ENCODE data around the gene DNAJC17.

DNAJC17 gene

DNA sequence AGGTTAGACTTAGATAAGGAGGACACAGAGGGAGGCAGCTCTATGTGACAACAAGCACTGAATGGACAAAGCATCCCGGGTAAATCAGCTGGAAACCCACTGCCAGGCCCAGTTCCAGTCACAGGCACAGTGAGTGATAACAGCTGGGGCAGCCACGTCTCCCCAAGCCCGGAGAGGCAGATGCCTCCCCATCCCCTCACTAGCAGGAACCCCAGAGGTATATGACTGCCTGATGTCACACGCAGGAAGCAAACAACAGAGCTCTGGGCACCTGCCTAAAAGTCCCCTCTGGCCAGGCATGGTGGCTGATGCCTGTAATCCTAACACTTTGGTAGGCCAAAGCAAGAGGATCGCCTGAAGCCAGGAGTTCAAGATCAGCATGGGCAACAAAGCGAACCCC lies 19.3 kb downstream of the DNAJC17 start:
- DNase-seq, result no peak

DNA sequence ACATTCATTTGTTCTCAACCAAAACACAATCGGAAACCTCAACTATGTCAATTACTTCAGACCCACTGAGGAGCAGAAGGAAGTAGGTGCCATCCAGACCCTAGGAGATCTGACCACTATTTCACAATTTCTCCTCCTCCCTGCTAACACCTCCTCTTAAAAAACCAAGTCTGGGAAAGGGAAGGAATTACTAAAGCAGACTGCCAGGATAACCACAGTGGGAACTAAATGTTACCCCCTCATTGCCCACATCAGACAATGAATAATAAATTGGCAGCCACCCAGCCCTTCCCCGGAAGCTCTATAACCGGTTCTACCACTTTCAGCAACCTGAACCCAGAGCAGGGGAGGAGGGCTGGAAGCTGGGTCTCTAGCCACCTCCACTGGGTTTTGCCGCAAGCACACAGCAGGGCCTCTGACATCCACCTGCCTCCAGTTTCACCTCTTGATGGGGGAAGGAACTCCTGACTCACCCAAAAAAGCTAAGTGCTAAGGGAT lies 19.9 kb downstream of the DNAJC17 start:
- DNase-seq, result peak in 1 of 4 experiments; percentile 17

DNA sequence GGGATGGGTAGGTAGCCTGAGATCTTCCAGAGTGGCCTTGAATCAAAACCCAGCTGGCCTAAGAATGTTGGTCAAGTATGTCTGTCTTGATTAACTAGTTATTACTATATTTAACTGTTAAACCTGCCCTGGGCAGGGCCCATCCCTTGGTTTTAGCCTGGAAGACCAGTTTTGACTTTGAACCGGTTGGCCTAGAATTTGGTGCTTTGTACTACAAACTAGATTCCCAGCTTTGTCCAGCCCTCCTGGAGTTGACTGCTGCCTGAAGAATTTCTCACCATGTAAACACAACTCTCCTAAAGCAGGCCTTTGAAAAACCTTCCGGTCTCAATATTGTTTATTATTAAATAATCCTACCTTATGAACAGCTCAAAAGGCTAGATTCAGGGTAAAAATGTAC lies 21.5 kb downstream of the DNAJC17 start:
- no peak for DNase-seq

DNA sequence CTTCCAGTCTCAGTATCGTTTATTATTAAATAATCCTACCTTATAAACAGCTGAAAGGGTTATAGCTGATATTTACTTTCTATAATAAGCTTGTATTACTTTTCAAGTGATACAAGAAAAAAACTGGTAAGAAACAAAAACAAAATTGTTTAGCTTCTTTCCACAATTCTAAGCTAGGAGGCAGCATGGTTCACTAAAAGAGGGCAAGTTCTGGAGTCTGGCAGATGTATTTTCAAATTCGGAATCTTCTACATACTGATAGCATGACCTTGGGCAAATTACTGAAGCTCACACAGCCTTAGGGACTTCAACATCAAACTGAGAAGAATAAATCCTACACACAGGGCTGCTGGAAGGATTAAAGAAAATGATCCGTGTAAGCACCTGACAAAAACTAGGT lies 22.1 kb downstream of the DNAJC17 start:
- no peak for DNase-seq

DNA sequence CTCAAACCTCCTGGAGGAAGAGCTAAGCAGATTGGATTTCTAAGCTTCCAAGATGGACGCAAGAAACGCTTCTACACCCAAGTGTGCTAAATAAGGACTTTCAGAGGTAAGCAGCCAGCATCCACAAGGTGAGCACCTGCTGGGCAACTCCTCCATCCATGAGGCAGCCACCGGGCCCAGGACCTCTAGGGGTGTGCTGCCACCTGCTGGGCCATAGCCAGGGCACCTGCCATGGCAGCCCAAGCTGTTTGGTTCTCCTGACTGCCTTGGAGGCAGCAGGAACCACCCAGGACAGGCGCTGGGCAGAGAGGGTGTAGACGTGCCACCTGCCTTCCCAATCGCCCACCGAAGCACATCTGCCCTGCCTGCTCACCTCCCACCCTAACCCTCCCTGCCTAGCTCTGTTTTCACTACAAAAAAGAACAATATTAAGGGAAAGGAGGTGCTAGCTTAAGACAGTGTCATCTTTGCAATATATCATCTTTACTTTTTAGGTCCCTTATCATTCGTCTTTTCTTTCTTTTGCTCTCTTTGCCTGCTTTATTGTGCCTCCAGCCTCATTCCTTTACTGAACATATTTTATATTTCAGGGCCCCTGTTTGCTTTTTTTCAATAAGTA lies 24.6 kb downstream of the DNAJC17 start:
- DNase-seq, result peak; percentile 59 to 66 (median 63)

DNA sequence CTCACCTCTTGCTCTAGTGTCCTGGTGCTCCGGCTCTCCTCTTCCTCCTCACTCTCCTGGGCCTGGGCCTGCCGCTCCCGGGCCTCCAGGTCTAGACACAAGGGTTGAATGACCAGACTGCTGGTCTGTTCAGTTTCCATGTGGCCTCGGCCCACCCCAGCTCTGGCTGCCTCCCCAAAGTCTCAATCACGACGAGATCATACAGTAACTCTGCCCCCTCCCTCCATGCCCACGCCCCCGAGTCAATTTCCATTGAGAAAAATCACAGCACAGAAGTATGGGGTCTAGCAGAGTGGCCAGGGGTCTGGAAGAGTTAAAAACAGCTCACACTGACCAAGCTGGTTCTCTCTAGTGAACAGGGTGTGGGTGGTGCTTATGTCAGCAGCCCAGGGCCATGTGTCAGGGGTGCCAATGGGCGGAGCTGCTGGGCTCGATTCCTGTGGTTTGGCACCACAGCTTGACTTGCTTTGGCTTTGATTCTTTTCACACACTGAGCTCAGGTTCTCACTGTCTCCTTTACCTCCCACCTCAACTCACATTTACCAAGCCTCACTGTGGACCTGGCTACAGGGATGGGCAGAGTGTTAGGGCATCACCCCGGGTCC lies 30.6 kb downstream of the DNAJC17 start:
- no peak for DNase-seq

DNA sequence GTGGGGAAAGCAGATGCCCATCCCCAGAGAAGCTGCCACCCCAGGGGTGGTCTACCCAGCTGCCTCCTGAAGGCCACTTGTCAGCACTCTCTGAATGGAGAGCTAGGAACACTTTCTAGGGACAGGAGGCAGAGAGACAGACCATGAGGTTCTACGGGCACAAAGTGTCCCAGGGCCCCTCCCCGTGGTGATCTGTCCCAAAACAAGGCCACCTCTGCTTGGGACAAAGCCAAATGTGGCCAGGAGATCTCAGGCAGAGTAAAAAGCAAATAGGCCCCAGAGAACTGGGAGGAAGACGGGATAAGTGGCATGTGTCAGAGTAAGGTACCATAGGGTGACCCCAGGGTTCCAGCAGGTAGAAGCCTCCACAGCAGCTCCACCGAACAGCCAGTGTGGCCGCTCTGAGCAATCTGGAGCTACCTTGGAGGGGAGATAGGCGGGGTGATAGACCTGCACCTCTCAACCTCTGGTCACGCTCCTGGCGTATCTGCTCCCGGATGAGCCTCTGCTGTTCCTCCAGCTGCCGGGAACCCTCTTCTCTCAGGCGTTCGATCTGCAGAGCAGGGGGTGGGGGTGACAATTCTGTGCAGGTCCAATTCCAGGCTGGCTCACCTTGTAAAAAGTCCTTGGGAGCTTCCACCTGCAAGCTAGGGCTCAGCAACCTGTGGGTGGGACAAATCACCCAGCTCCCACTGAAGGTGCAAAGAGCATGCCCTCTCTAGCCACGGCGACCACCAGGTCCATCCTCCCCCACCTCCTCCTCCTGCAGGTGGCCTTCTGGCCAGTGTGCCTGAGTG lies 31.3 kb downstream of the DNAJC17 start:
- DNase-seq, result no peak

DNA sequence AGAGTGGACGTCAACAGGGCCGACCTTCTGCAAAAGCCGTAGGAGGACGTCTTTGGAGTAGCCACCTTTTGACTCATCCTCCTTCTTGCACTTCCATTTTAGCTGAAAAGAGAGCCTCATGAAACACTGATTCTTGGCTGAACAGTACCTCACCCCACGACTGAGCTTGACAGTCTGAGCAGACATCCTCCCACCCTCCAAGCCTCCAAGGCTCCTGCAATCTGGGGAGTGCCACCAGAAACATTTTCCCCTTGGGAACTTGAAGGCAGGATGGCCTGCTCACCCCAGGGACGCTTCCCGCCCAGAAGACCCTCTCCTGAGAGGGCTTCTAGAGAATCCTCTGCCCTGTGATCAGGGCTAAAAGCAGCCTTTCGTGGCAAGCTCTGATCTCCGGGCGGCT lies 32.3 kb downstream of the DNAJC17 start:
- no peak for DNase-seq

DNA sequence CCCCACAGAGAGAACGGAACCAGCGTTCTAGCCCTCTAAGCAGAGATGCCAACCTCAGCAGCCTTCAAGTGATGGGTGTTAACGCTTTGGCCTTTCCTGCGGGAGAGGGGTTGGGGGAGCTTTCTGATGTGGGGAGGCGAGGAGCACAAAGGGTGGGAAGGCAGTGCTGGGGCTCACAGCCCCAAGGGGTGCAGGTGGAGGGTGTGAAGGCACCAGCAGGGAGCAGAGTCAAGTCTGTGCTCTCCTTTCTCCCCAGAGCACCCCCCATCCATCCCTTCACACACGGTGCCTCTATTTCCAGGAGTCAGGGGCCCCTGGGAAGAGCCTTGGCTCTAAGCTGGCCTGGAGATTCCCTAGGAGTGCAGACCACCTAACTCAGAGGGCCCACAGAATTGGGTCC lies 33.4 kb downstream of the DNAJC17 start:
- DNase-seq, result no peak

DNA sequence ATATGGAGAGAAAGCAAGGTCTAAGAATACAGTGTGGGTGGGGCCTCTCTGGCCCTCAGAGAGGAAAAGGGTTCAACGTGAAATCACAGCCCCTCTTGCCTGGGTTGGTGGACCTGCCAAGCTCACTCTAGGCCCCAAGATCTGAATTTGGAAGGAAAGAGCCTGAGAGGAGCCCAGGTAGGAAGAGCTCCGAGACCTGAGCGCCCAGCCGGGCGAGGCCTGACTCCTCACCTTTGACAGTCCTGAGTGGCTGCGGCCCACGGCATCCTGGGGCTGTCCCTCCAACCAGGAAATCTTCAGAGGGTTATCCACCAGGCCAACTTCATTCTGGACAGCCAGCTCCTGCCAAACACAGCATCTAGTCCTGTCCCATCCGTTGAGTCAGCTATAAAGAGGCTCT lies 33.8 kb downstream of the DNAJC17 start:
- no peak for DNase-seq

DNA sequence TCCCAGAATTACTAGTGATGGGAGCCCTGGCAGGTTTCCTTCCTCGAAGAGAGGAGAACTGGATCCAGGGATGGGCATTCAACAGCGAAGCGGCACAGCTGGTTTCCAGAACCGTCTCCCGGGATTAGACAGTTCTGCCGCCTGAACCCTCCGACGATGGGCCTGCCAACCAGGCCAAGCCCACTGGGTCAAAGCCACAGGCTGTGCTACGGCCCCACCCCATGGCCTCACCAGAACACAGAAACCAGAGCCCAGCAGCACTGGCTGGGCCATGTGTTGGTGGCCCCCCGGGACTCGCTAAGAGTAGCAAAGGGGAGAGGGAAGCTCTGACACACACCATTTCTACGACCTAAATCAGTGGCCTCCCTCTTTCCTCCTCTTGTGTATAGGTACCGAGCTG lies 35.3 kb downstream of the DNAJC17 start:
- DNase-seq, result no peak

DNA sequence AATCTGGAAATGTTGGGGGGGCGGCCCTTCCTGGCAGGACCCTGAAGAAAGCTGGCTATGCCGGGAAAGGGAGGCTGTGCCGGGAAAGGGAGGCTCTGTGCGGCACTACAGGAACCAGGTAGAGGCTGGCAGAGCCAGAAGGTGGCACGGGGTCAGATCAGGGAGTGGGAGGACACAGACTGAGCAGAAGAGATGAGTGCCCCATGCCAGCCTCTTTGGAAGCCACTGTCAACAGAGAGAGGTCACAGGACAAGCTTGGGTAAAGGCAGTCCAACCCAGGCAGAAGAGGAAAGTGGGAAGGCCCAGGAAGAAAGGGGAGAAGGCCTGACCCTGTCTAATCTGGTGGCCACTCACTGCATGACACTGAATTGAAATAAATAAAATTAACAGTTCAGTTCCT lies 36.0 kb downstream of the DNAJC17 start:
- no peak for DNase-seq

DNA sequence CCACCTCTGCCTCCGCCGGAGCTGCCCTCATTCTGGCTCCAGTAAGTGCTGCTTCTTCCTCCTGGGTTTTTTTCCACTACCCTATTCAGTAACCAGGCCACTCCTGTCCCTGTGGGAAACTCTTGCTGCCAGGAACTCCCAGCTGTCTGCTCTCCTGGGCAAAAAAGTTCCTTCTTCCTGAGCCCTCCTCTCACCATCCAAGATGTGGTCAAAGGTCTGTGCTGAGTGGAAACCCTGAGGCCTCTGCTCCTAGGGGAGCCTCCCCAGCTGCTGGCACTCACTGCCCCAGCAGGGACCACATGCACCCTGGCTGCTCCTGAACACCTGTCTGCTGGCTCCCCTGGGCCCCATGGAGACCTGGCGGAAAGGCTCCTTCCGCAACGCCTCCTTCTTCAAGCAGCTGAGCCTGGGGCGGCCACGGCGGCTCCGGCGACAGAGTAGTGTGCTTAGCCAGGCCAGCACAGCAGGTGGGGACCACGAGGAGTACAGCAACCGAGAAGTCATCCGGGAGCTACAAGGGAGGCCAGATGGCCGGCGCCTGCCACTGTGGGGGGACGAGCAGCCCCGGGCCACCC lies 37.0 kb downstream of the DNAJC17 start:
- DNase-seq, result no peak

DNA sequence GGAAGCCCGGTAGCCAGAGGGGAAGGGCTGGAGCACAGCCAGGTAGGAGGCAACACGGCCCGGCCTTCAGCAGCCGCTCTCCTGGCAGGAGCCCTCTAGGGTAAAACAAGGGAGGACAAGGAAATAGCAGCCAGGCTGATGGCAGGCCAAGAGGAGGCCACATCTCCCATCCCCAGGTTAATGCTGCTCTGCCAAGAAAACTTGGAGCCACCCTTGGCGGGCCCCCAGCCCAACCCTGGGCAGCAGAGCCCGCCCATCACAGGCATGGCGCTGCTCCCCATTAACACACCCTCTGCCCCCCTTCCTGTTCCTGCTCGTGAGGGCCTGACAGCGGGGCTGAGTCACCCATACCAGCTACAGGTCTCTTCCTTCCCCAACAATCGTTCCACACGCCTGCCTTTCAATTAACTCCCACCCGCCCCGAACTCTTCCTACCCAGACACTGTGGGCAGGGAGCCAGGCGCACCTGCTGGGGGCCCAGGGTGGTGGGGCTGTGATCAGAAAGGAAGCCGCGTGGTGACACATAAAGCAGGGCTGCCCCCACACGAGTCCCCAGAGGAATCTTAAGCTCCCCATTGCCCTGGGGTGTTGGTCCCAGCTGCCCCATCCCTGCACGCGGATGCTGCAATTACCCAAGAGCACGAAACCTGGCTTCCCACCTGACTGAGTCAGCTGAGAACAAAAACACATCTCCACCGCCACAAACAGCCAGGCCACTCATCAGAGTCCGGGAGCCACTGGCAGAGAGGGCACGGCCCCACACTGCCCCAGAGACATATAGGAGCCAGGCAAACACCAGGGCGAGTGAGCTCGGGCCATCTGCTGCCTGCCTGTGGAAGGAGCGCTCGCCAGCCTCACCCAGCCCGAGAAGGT lies 37.8 kb downstream of the DNAJC17 start, which contains the start of gene C15orf62:
TSS of gene C15orf62 (plus strand) at position 707 of the 873 bp plus-strand sequence. CDS start 516 bp downstream, outside the sequence.
- DNase-seq, result peak; percentile 22 to 44 (median 32)

DNA sequence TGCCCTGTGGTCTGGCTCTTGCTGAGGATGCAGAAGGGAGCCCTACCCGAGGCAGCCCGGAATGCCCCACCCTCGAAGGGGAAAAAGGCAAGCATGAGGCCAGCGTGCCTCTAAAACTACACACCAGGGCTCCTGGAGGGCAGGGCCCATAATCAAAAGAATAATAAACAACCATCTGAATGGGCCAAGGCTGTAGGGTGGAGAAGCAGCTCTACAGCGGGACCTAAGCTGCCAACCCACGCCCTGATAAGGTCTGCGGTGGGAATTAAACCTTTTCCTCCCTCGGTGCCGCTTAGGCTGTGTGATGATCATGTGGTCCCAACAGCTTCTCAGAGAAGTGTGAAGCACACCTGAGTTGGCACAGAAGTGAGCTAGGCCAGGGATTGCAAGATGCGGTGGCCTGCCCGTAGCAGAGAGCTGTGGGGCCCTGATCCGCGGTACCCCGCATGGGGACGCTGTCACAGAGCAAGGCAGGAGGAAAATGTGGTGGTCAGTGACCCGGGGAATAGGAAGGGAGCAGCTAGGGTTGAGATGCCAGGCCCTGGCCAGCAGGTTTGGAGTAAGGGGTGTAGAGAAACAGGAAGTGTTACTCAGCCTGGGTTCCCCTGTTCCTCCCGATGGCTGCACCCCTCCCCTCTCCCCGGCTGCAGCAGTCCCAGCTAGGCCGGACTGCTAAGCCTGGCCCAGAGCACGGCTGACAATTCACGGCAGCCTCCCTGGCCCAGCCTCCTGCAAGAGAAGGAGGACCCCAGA lies 38.6 kb downstream of the DNAJC17 start:
- DNase-seq, result no peak

DNA sequence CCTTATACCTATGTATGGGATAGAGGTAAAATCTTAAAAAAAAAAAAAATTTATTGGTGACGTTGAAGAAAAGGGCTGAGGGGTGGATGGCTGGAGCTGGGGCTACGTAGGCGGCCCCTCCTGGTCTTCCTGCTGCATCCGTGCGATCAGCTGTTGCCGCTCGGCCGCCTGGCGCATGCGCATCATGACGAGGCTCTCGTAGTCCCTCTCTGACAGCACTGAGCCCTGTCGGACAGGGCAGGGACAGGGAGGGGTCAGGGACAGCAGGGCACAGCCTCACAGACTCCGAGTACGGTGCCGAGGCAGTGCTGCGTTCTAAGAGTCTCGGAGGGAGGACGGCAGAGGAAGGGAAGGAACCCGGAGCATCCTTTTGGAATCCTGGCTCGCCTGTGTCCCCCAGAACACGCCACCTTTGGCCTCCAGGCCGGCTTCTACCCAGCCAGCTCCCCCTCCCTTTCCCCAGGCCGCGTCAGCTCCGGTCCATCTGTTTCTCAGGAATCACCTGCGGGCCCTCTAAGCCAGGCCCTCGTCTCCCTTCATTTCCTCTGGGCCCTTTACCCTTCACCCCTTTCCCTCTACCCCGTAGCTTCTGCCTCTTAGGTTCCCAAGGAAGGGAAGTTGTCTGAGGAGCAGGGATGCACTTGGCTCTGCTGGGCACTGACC lies 39.3 kb downstream of the DNAJC17 start:
- DNase-seq, result no peak

DNA sequence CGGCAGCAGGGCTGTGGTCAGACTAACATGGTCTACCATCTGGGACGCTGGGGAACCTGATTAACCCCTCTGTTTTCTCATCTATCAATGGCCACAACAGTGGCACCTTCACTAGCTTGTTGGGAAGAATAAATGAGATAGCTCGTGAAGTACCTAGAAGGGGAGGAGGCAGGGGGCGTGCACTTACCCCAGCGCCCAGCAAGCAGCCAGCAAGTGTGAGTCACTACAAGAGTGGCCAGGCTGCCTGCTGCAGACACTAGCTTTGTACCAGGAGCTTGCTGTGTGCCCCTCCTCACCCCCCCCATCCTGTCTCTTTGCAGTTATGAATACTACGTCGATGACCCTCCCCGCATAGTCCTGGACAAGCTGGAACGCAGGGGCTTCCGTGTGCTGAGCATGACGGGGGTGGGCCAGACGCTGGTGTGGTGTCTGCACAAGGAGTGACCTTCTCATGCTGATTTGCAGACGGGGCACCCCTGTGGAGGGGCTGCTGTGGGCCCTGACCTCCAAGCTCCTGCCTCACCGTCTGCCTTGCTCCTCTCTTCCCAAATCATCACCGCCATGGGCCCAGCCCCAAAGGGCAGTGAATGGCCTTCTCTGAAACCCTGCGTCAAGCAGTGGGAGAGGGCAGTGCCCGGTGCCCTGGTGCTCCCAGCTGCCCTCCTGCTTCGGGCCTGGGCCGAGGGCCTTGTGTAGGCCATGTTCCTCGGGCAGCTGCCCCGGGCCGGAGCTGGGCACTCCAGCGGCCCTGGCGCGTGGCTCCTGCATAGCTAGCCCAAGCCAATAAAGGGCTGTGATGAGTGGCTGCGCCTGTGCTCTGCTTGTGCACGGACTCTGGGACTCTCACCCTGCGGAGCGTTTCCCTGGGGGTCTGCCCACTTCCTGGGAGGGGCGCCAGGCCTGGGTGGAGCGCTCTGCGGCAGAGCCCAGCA lies 40.1 kb downstream of the DNAJC17 start:
- DNase-seq, result no peak

DNA sequence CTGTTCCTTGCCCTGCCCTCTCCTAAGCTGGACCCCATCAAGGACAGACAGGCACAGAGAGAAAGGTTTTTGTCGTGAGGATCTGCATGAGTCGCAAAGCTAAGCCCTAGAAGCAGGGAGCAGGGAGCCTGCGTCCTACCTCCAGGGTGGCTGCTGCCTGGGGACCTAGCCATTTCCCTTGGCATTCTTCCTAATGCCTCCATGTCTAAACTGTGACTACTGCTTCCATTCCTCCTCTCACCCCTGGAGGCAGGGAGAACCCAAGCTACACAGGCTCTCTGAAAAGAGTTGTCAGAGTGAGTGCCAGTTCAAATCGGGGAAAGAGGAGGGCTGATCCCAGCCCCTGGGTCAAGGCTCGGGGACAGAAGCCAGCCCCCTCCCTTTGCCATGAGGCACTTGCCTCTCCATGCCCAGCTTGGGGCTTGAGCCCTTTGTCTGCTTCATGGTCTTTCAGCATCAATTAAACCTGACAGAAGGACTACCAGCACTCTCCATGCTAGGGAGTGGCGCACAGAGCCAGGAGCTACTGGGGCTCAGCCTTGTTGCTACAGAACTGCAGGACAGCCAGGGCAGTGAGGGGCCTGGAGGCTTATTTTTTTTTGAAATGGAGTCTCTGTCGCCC lies 41.0 kb downstream of the DNAJC17 start:
- no peak for DNase-seq

DNA sequence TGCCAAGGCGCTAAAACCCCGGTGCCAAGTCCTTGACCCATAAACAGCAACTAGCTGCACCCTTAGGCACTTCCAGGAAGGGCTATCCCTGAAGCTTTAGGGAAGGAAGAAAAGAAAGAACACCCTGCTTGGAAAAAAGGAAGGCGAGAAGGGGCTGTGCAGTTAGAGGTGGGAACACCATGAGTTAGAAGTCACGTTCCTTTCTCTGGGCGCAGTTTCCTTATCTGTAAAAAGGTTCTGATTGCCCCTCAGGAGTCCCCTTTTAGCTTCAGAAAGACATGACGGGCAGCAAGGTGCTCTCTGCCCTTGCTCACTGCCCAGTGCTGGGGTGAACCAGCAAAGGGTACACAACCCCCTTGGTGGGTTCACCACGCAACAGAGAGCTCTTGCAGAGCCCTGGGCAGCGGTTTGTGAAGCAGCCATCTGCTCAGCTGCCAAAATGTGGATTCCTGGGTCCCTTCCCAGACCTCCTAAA lies 42.6 kb downstream of the DNAJC17 start:
- no peak for DNase-seq

All from activated CD4-positive, CD25-positive, alpha-beta regulatory T cell (primary cell).